Panc1 (cell line): ENCODE data around the gene APBB3. TPM values are rescaled to one million over a fixed set of nuclear protein-coding genes. Genes with fewer than 3 reads are reported as not detected.

Experiments used
- ATAC-seq: fragments of 200-7000 bp; cut with Tn5 transposase; 2 replicates; pipeline ENCODE4 v1.9.1; 2020; ENCODE audit warnings: mild to moderate bottlenecking, moderate library complexity
- BruUV-seq: library from RNA; stranded (reverse); fragments of 400-500 nt; replicated peaks from 2 replicates; lab custom pipeline; 2021; lab: Mats Ljungman, UMichigan
- CTCF ChIA-PET: fragments of 300-600 bp; sonication (Branson Sonifier 250); formaldehyde crosslinking; loops from one replicate; lab custom pipeline; 2022; ENCODE audit warnings: antibody characterized with exemption; lab: Charles Lee
- POLR2A ChIA-PET: fragments of 300-600 bp; sonication (Branson Sonifier 250); formaldehyde crosslinking; loops from one replicate; lab custom pipeline; 2022; ENCODE audit warnings: antibody characterized with exemption; lab: Charles Lee
- DNase-seq: peaks from one replicate; pipeline ENCODE4 v3.0.0-alpha.2; 2010; ENCODE audit warnings: low read depth, low spot score
- H3K27ac ChIP-seq: 2 replicates; pipeline ENCODE4 v1.5.1; 2011; ENCODE audit warnings: mild to moderate bottlenecking, low read length, inconsistent platforms
- H3K27me3 ChIP-seq: fragments of 200-500 bp; sonication (Bioruptor generic); 2 replicates; pipeline ENCODE4 v1.6.0; 2014; ENCODE audit warnings: low read length, inconsistent platforms; ENCODE audit not compliant: control insufficient read depth, insufficient read depth
- H3K36me3 ChIP-seq: fragments of 200-500 bp; sonication (Bioruptor generic); 2 replicates; pipeline ENCODE4 v1.5.1; 2014; ENCODE audit warnings: inconsistent platforms, mild to moderate bottlenecking, low read length, moderate library complexity; ENCODE audit not compliant: control insufficient read depth, insufficient read depth
- H3K4me1 ChIP-seq: 2 replicates; pipeline ENCODE4 v1.5.1; 2011; ENCODE audit warnings: inconsistent platforms, mild to moderate bottlenecking, low read length, moderate library complexity; ENCODE audit not compliant: control insufficient read depth, insufficient read depth
- H3K4me3 ChIP-seq, 2 experiments: 2 replicates each; pipeline ENCODE4 v1.5.1; 2011 to 2012; ENCODE audit warnings: low read depth in 2 of 2, low read length in 2 of 2, mild to moderate bottlenecking in 2 of 2, inconsistent platforms in 1 of 2, moderate library complexity in 1 of 2
- H3K9me3 ChIP-seq: fragments of 200-500 bp; sonication (Bioruptor generic); 2 replicates; pipeline ENCODE4 v1.5.1; 2014; ENCODE audit warnings: low read depth, mild to moderate bottlenecking, inconsistent platforms, low read length, moderate library complexity; ENCODE audit not compliant: control insufficient read depth, insufficient read depth
- CTCF ChIP-seq: fragments of 450-650 bp; IDR thresholded peaks from 2 replicates; pipeline ENCODE4 v1.5.1; 2017; ENCODE audit warnings: mild to moderate bottlenecking
- POLR2AphosphoS5 ChIP-seq: IDR thresholded peaks from 2 replicates; pipeline ENCODE4 v1.6.1; 2012; ENCODE audit warnings: mild to moderate bottlenecking, low read depth, low read length, moderate library complexity
- REST ChIP-seq, 2 experiments: IDR thresholded peaks; 2 replicates each; pipeline ENCODE4 v1.6.1; 2011 to 2012; ENCODE audit warnings: low read depth in 2 of 2, control low read depth in 1 of 2, low read length in 1 of 2, mild to moderate bottlenecking in 1 of 2, moderate library complexity in 1 of 2; ENCODE audit not compliant: insufficient read depth in 1 of 2
- SIN3A ChIP-seq: IDR thresholded peaks from 2 replicates; pipeline ENCODE4 v1.6.1; 2012; ENCODE audit warnings: low read depth, mild to moderate bottlenecking, low read length, moderate library complexity, borderline replicate concordance; ENCODE audit not compliant: insufficient read depth
- TCF7L2 ChIP-seq: IDR thresholded peaks from 2 replicates; pipeline ENCODE4 v1.6.1; 2011; ENCODE audit warnings: mild to moderate bottlenecking, low read depth, low read length, inconsistent platforms
- in situ Hi-C: cut with HindIII; loops from 2 replicates; pipeline ENCODE4 v1.10.0; 2016; ENCODE audit warnings: low sequenced_read_pairs, low pct_unique_long_range_greater_than_20kb
- intact Hi-C: fragments of 100-400 bp; cut with micrococcal nuclease; formaldehyde crosslinking; loops from one replicate; pipeline ENCODE4 v1.10.0; 2022; ENCODE audit not compliant: unreplicated experiment
- total RNA-seq: library from RNA; stranded (reverse); gene quantifications from one replicate; pipeline ENCODE4 v1.2.1, GENCODE V29; 2021; ENCODE audit not compliant: unreplicated experiment

Gene APBB3
- total RNA-seq, 1 experiment from 2014 or later = 28.6 TPM

DNA sequence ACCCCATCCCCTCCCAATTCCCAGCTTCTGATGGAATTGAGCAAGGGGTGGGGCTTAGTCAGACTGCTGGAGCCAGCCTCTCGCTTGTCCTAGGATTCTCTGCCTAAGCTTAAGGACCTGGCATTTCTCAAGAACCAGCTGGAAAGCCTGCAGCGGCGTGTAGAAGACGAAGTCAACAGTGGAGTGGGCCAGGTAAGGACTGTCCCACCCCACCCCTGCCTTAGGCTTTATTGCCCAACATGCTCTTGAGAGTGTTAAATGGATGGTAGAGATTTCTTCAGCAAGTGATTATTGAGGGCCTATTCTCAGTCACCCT lies 1.3 kb upstream of the APBB3 start:
- H3K27me3 ChIP-seq = no peaks in the 10 kb centered on the region
- peak overlapping the region; percentile 99 for H3K27ac ChIP-seq
- ChIA-PET POLR2A (no interaction called here), CTCF (no interaction called here)
- in situ Hi-C loops (no loop called here), intact Hi-C loops (no loop called here)
- peaks cover 9% of the 10 kb centered on the region for H3K36me3 ChIP-seq
- ATAC-seq (no peak), DNase-seq (no peak)
- TF ChIP-seq POLR2AphosphoS5 (no peak), TCF7L2 (no peak), CTCF (no peak), SIN3A (no peak), REST (IDR thresholded peaks at IDR 0.05; ENCODE audit: insufficient read depth in 1 of 2, low read depth in 2 of 2, low read length in 1 of 2) (no peak)
- peaks cover 22% of the 10 kb centered on the region for H3K4me1 ChIP-seq
- H3K4me3 ChIP-seq = peak overlapping the region; percentile 89 to 98
- no TSS peak for BruUV-seq
- H3K9me3 ChIP-seq = no peaks in the 10 kb centered on the region

DNA sequence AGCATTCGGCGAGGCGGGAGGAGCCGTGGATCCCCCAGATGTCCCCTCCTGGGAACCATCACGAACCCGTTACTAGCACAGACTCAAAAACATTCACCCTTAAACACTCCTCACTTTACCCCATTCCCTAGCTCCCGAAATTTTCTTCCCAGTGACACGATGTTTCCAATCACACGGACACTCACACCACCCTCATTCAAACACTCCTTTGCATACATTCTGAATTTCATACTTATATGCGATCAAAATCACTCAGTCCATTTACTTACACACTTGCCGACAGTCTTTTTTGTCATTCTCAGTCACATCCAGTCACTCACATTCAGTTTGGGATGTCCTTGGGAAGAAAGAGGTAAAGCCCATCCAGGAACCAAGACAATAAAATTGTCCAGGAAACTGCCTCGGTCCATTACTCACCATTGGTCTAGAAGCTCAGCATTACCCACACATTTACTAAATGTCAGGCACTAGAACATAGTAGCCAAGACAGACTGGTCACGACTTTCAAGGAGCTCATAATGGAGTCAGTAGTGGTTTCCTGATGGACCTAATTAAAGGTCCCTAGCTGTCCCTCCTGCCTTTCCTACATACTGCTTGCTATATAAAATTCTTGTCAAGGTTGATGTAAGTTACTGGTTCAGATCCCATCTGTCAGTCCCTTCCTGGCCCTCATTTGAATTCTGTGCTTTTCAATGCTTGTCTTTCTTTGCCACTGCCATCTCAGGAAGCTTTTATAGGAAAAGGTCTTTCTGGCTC lies 804 bp upstream of the APBB3 start:
- intact Hi-C loops = no loop called here
- DNase-seq (no peak), ATAC-seq (no peak; the same call in 1 of the 2 replicates)
- peaks cover 9% of the 10 kb centered on the region for H3K36me3 ChIP-seq
- POLR2A ChIA-PET = interaction anchor here (0.5 kb wide), 1 partner anchor 99 kb away, joined by 8 read pairs; no protein-coding TSS in a partner anchor
- H3K4me1 ChIP-seq = peaks cover 22% of the 10 kb centered on the region
- H3K9me3 ChIP-seq = no peaks in the 10 kb centered on the region
- no peaks in the 10 kb centered on the region for H3K27me3 ChIP-seq
- TF ChIP-seq POLR2AphosphoS5 (no peak), CTCF (no peak), SIN3A (no peak), REST (IDR thresholded peaks at IDR 0.05; ENCODE audit: insufficient read depth in 1 of 2, low read depth in 2 of 2, low read length in 1 of 2) (no peak), TCF7L2 (no peak)
- CTCF ChIA-PET = no interaction called here
- peak overlapping the region; percentile 89 to 98 for H3K4me3 ChIP-seq
- in situ Hi-C loops = no loop called here
- BruUV-seq = TSS peak; percentile 91
- H3K27ac ChIP-seq = peak overlapping the region; percentile 99
